ENCODE measurements around the gene KIF25.
"Not testable (repeated sequence)": the region's sequence is repeated elsewhere in the genome, so short reads cannot be mapped to it uniquely, and the experiment has no call there.

The KIF25 gene

GRCh38 chr6:168077401-168077800, 79.9 kb downstream of the KIF25 start:
- not testable (repeated sequence) for ATAC-seq

- ATAC-seq, result no peak
- TF ChIP-seq PPARA (CRISPR knock-in tag; IDR thresholded peaks at IDR 0.05; ENCODE audit: borderline replicate concordance) (no peak), CSRNP3 (CRISPR knock-in tag; IDR thresholded peaks at IDR 0.05) (no peak), PATZ1 (CRISPR knock-in tag; IDR thresholded peaks at IDR 0.05; ENCODE audit: borderline replicate concordance) (no peak), ISL1 (CRISPR knock-in tag; IDR thresholded peaks at IDR 0.05) (no peak), ARNTL (CRISPR knock-in tag; IDR thresholded peaks at IDR 0.05; ENCODE audit: borderline replicate concordance, low read depth) (no peak), GLIS3 (CRISPR knock-in tag; IDR thresholded peaks at IDR 0.05) (no peak), ZFP30 (CRISPR knock-in tag; IDR thresholded peaks at IDR 0.05) (no peak), ESRRG (CRISPR knock-in tag; IDR thresholded peaks at IDR 0.05) (no peak), ZNF8 (CRISPR knock-in tag; IDR thresholded peaks at IDR 0.05) (no peak), ZNF70 (CRISPR knock-in tag; IDR thresholded peaks at IDR 0.05) (no peak), ZNF565 (CRISPR knock-in tag; conservative IDR thresholded peaks at IDR 0.05; ENCODE audit: low read depth) (no peak), TOX (CRISPR knock-in tag; IDR thresholded peaks at IDR 0.05; ENCODE audit: borderline replicate concordance) (no peak), TSHZ2 (CRISPR knock-in tag; IDR thresholded peaks at IDR 0.05) (no peak), SNAI2 (CRISPR knock-in tag; IDR thresholded peaks at IDR 0.05) (no peak), CREB5 (CRISPR knock-in tag; IDR thresholded peaks at IDR 0.05; ENCODE audit: low read depth) (no peak)
These were observed 80.9 kb downstream of the KIF25 start for GRCh38 chr6:168078175-168078942.

GRCh38 chr6:168078943-168079405, 81.5 kb downstream of the KIF25 start, which contains the start of gene FRMD1:
Gene FRMD1, minus strand, starts transcription at chr6:168079212. Its CDS starts 118 bp downstream, at chr6:168079094.
- no peak for TF ChIP-seq ARNTL (CRISPR knock-in tag; IDR thresholded peaks at IDR 0.05; ENCODE audit: borderline replicate concordance, low read depth)
- no peak for TF ChIP-seq ISL1 (CRISPR knock-in tag; IDR thresholded peaks at IDR 0.05)
- no peak for TF ChIP-seq OSR1 (CRISPR knock-in tag; IDR thresholded peaks at IDR 0.05)
- no peak for TF ChIP-seq ZNF70 (CRISPR knock-in tag; IDR thresholded peaks at IDR 0.05)
- TF ChIP-seq CREB5 (CRISPR knock-in tag; IDR thresholded peaks at IDR 0.05; ENCODE audit: low read depth), result no peak
- no peak for ATAC-seq

- TF ChIP-seq ZNF70 (CRISPR knock-in tag; IDR thresholded peaks at IDR 0.05), result no peak
- no peak for TF ChIP-seq PPARA (CRISPR knock-in tag; IDR thresholded peaks at IDR 0.05; ENCODE audit: borderline replicate concordance)
- no peak for TF ChIP-seq CSDC2 (CRISPR knock-in tag; IDR thresholded peaks at IDR 0.05)
- TF ChIP-seq ZFP30 (CRISPR knock-in tag; IDR thresholded peaks at IDR 0.05), result no peak
- TF ChIP-seq ARNTL (CRISPR knock-in tag; IDR thresholded peaks at IDR 0.05; ENCODE audit: borderline replicate concordance, low read depth), result no peak
- no peak for TF ChIP-seq ZFP3 (CRISPR knock-in tag; IDR thresholded peaks at IDR 0.05)
- TF ChIP-seq CSRNP3 (CRISPR knock-in tag; IDR thresholded peaks at IDR 0.05), result no peak
- TF ChIP-seq TOX (CRISPR knock-in tag; IDR thresholded peaks at IDR 0.05; ENCODE audit: borderline replicate concordance), result no peak
- no peak for TF ChIP-seq TCF4 (CRISPR knock-in tag; IDR thresholded peaks at IDR 0.05; ENCODE audit: borderline replicate concordance)
- no peak for TF ChIP-seq POU6F1 (CRISPR knock-in tag; IDR thresholded peaks at IDR 0.05; ENCODE audit: borderline replicate concordance, low read depth)
- no peak for TF ChIP-seq ESRRG (CRISPR knock-in tag; IDR thresholded peaks at IDR 0.05)
- TF ChIP-seq ZNF8 (CRISPR knock-in tag; IDR thresholded peaks at IDR 0.05), result no peak
- no peak for TF ChIP-seq ZNF565 (CRISPR knock-in tag; conservative IDR thresholded peaks at IDR 0.05; ENCODE audit: low read depth)
- no peak for TF ChIP-seq RARB (CRISPR knock-in tag; IDR thresholded peaks at IDR 0.05)
- no peak for TF ChIP-seq SNAI2 (CRISPR knock-in tag; IDR thresholded peaks at IDR 0.05)
- no peak for ATAC-seq
These were observed 83.1 kb downstream of the KIF25 start for GRCh38 chr6:168080393-168081077.
